Activated CD4-positive, alpha-beta T cell treated with anti-CD3 and anti-CD28 coated beads for 36 hours (primary cell): ENCODE data around the gene TRAF1. TPM values are rescaled to one million over a fixed set of nuclear protein-coding genes. Genes with fewer than 3 reads are reported as not detected.

Experiments
- ATAC-seq: fragments of 200-7000 bp; cut with Tn5 transposase; one replicate; pipeline ENCODE4 v1.10.0; 2021; ENCODE audit warnings: mild to moderate bottlenecking, moderate library complexity
- CTCF ChIA-PET: fragments of 350-600 bp; sonication (Branson Sonifier 250); formaldehyde crosslinking; loops from one replicate; lab custom pipeline; 2021; ENCODE audit warnings: antibody characterized with exemption; lab: Charles Lee
- POLR2A ChIA-PET: fragments of 350-600 bp; sonication (Branson Sonifier 250); formaldehyde crosslinking; loops from one replicate; lab custom pipeline; 2021; ENCODE audit warnings: antibody characterized with exemption, inconsistent platforms; lab: Charles Lee
- DNase-seq: peaks from one replicate; pipeline ENCODE4 v3.0.0-alpha.2; 2020
- H3K27ac Mint-ChIP-seq: one replicate; pipeline ENCODE4 v1.8.0; 2021; ENCODE audit warnings: mixed read lengths
- H3K27me3 Mint-ChIP-seq: one replicate; pipeline ENCODE4 v1.8.0; 2021; ENCODE audit warnings: mixed read lengths
- H3K36me3 Mint-ChIP-seq: one replicate; pipeline ENCODE4 v1.8.0; 2021; ENCODE audit warnings: low read depth, mixed read lengths
- H3K4me1 Mint-ChIP-seq: one replicate; pipeline ENCODE4 v1.8.0; 2021; ENCODE audit warnings: mixed read lengths
- H3K4me3 Mint-ChIP-seq: one replicate; pipeline ENCODE4 v1.8.0; 2021; ENCODE audit warnings: mild to moderate bottlenecking, moderate library complexity, mixed read lengths
- H3K9me3 Mint-ChIP-seq: one replicate; pipeline ENCODE4 v1.8.0; 2021; ENCODE audit warnings: low read depth, mixed read lengths
- intact Hi-C, 2 experiments: fragments of 100-400 bp; cut with DNase I in 1 of 2; cut with micrococcal nuclease in 1 of 2; formaldehyde crosslinking; loops; one replicate each; pipeline versions ENCODE4 v1.14.2 to v1.15.1; 2022 to 2024; cut with DNase I, micrococcal nuclease
- total RNA-seq, 2 experiments: library from RNA; stranded (reverse); gene quantifications; one replicate each; pipeline ENCODE4 v1.2.3, GENCODE V29; 2021

TRAF1 gene
- total RNA-seq, 2 experiments from 2014 or later = 103 to 113 TPM

DNA sequence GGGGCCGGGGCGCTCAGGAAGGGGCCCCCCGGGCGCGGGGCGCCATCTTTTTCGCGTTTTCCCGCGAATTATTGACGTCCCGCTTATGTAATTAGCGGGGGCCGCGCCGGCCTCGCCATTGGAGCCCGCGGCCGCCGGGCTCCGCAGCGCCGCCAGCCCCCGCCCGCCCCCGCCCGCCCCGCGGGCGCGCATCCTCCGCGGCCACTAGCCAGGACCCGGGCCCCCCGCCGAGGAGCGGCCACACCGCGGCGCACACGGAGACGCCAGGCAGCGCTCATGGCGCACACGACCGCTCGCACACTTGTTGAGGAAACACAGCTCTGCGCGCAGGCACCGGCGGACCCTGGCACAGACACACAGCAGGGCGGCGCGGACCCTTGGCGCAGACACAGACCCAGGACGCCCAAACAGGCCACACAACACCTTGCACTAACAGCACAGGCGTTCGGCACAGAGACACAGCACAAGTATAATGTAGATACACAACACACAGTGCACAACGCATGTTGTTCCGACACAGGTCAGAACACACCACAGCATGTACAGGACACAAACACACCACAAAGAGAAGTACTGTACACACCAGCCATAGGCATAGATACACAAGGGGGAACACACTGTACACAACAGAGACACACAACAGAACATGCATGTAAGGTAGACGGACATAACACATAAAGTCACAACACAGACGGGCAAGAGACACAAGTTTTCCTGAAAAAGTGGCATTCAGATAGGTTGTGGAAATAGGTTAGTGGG is 49.1 kb downstream of the TRAF1 start:
- ATAC-seq (peak; percentile 27), DNase-seq (peak; percentile 87)
- H3K27me3 Mint-ChIP-seq = no peaks in the 10 kb centered on the region
- H3K36me3 Mint-ChIP-seq = peaks cover 48% of the 10 kb centered on the region
- peaks cover 78% of the 10 kb centered on the region for H3K4me1 Mint-ChIP-seq
- ChIA-PET POLR2A (interaction anchor here (1.0 to 3.8 kb wide), 3 partner anchors 13 to 48 kb away, joined by 4 to 21 read pairs (median 5); no protein-coding TSS in a partner anchor), CTCF (interaction anchor here (0.6 to 2.0 kb wide), 5 partner anchors 10 to 59 kb away, joined by 3 to 7 read pairs (median 4); no protein-coding TSS in a partner anchor)
- peak overlapping the region; percentile 98 for H3K27ac Mint-ChIP-seq
- H3K9me3 Mint-ChIP-seq = no peaks in the 10 kb centered on the region
- intact Hi-C loops = loop anchor here (1.0 to 10.0 kb wide), 5 partner anchors 15 to 197 kb away; partner anchors contain the start of genes CNTRL (in 2 of the 2), FBXW2 (in 1 of the 2) and TRAF1 (in 1 of the 2)
- H3K4me3 Mint-ChIP-seq = peak overlapping the region; percentile 92

DNA sequence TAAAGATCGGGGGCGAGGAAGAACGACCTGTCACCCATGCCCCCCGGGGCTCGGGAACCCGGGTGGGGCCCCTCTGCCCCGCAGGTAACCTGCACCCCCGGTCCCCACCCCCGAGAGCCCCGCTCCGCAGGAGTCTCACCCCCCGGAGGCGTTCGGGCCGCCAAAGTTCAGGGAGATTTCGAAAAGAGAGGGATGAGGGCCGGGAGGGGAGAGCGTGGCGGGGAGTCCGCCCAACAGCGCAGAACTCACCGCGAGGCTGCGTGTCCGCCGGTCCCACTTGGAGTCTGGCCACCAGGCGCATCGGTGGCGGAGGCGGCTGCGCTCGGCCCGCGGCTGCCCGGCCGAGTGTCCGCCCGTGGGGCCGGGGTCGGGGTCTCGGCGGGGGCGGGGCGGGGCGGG is 49.8 kb downstream of the TRAF1 start, which contains the start of gene PHF19:
Gene PHF19 (minus strand): TSS at position 347 of the 399 bp plus-strand sequence. CDS start 2,447 bp downstream, outside the sequence.
- peaks cover 54% of the 10 kb centered on the region for H3K36me3 Mint-ChIP-seq
- POLR2A ChIA-PET = interaction anchor here (0.6 to 3.8 kb wide), 4 partner anchors 14 to 49 kb away, joined by 3 to 21 read pairs (median 4); no protein-coding TSS in a partner anchor
- no peaks in the 10 kb centered on the region for H3K27me3 Mint-ChIP-seq

DNA sequence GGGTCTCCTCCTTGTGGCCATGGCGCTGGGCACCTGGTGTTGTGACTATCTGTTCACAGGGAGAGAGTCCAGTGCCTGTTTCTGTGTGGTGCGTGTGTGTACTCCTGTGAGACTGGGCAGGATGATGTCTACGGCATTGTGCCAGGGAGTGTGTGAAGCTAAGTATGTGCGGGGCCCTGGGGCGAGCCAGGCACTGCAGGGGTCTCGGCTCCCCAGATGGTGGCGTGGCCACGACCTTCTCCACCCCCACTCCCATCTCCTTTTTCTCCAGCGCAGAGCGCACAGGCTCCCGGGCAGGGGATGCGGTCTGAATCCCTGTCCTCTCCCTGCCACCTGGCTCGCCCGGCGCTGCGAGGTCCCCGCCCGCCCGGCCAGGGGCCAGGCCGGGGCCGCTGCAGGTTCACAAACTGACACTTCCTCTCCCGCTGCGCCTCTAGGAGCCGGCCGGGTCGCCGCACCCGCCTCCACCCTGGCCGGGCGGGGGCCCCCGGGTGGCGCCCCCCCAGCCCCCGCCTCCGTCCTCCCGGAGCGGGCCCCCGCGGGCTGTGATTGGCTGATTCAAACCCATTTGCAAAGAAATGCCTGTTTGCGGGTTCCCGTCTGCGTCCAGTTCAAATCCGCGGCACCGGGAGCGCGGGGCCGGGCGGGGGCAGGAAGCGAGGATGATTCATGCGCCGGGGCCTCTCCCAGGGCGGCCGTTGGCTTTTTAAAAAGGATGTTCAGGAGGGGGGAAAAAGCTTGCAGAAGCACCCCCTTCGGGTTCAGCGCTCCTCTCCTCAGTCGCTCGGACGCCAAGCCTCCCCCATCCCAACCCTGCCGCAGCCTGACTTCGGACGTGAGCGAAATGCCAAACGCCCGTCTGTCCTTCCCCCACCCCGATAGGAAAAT is 50.4 kb downstream of the TRAF1 start:
- H3K36me3 Mint-ChIP-seq = peaks cover 58% of the 10 kb centered on the region
- POLR2A ChIA-PET = interaction anchor here (0.6 to 3.8 kb wide), 3 partner anchors 15 to 50 kb away, joined by 3 to 21 read pairs (median 5); no protein-coding TSS in a partner anchor
- H3K9me3 Mint-ChIP-seq = no peaks in the 10 kb centered on the region
- CTCF ChIA-PET = interaction anchor here (0.7 to 1.0 kb wide), 2 partner anchors 32 to 202 kb away, joined by 3 read pairs; no protein-coding TSS in a partner anchor
- ATAC-seq = peak; percentile 59
- DNase-seq = peak; percentile 95
- H3K27me3 Mint-ChIP-seq = no peaks in the 10 kb centered on the region
- peak overlapping the region; percentile 85 for H3K4me3 Mint-ChIP-seq
- peaks cover 73% of the 10 kb centered on the region for H3K4me1 Mint-ChIP-seq
- peak overlapping the region; percentile 94 for H3K27ac Mint-ChIP-seq
- intact Hi-C loops = loop anchor here (1.0 to 10.0 kb wide), 9 partner anchors 15 to 199 kb away; partner anchors contain the start of genes CNTRL (in 2 of the 2) and FBXW2 (in 1 of the 2)

More for the DNA sequence above, 49.8 kb downstream of the TRAF1 start, which contains the start of gene PHF19:
- H3K9me3 Mint-ChIP-seq = no peaks in the 10 kb centered on the region
- CTCF ChIA-PET = interaction anchor here (0.7 to 2.0 kb wide), 3 partner anchors 9 to 201 kb away, joined by 3 to 4 read pairs (median 3); no protein-coding TSS in a partner anchor
- peak within 1 kb of the TSS; percentile 98 for H3K27ac Mint-ChIP-seq
- peak; percentile 27 for ATAC-seq
- peak; percentile 78 for DNase-seq
- H3K4me3 Mint-ChIP-seq = peak within 1 kb of the TSS; percentile 92
- intact Hi-C loops = loop anchor here (1.0 to 10.0 kb wide), 11 partner anchors 14 to 198 kb away; partner anchors contain the start of genes CNTRL (in 2 of the 2), FBXW2 (in 1 of the 2) and TRAF1 (in 1 of the 2)
- H3K4me1 Mint-ChIP-seq = peaks cover 79% of the 10 kb centered on the region

- ChIA-PET CTCF (interaction anchor here (1.0 kb wide), 1 partner anchor 31 kb away, joined by 3 read pairs; no protein-coding TSS in a partner anchor), POLR2A (interaction anchor here (0.6 kb wide), 1 partner anchor 22 kb away, joined by 3 read pairs; no protein-coding TSS in a partner anchor)
- intact Hi-C loops = loop anchor here in 1 of 2 experiments (10.0 kb wide), 1 partner anchor 199 kb away; the partner anchor contains the start of gene CNTRL
- DNase-seq (no peak), ATAC-seq (no peak)
- H3K36me3 Mint-ChIP-seq = peaks cover 62% of the 10 kb centered on the region
- H3K9me3 Mint-ChIP-seq = no peaks in the 10 kb centered on the region
- peak overlapping the region; percentile 94 for H3K27ac Mint-ChIP-seq
- H3K4me1 Mint-ChIP-seq = peaks cover 70% of the 10 kb centered on the region
- H3K27me3 Mint-ChIP-seq = no peaks in the 10 kb centered on the region
- peak overlapping the region; percentile 85 for H3K4me3 Mint-ChIP-seq
Observed at GRCh38 chr9:120875643-120875953, 51.0 kb downstream of the TRAF1 start.

DNA sequence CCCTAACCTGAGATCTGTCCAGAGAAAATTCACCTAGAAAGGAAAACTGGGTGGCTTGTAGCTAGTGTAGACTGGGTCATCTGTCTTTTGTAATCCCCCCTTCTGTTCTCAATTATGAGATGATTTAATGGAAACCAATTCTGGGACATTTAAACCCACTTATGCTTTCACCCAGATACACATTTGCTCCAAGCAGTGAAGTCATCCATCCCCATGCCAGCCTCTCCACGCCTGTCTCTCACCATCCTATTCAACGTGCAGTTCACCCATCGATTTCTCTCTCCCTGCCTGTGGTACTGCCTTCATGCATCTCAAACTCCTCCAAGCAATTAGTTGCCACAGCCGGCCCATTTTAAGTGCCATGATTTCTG is 51.4 kb downstream of the TRAF1 start:
- Mint-ChIP-seq H3K4me3 (peak overlapping the region; percentile 85), H3K27ac (peak overlapping the region; percentile 94), H3K4me1 (peaks cover 66% of the 10 kb centered on the region), H3K9me3 (no peaks in the 10 kb centered on the region), H3K36me3 (peaks cover 66% of the 10 kb centered on the region), H3K27me3 (no peaks in the 10 kb centered on the region)
- ChIA-PET CTCF (interaction anchor here (1.0 kb wide), 1 partner anchor 31 kb away, joined by 3 read pairs; no protein-coding TSS in a partner anchor), POLR2A (interaction anchor here (0.6 kb wide), 1 partner anchor 22 kb away, joined by 3 read pairs; no protein-coding TSS in a partner anchor)
- ATAC-seq (no peak), DNase-seq (no peak)
- intact Hi-C loops = loop anchor here in 1 of 2 experiments (10.0 kb wide), 1 partner anchor 200 kb away; the partner anchor contains the start of gene CNTRL

GRCh38 chr9:120874226-120875194 is 52.1 kb downstream of the TRAF1 start:
- H3K27me3 Mint-ChIP-seq = no peaks in the 10 kb centered on the region
- CTCF ChIA-PET = interaction anchor here (1.0 kb wide), 1 partner anchor 30 kb away, joined by 3 read pairs; no protein-coding TSS in a partner anchor
- intact Hi-C loops = loop anchor here in 1 of 2 experiments (10.0 kb wide), 1 partner anchor 200 kb away; the partner anchor contains the start of gene CNTRL
- peaks cover 73% of the 10 kb centered on the region for H3K36me3 Mint-ChIP-seq
- no peak for DNase-seq
- no peaks in the 10 kb centered on the region for H3K9me3 Mint-ChIP-seq
- peak overlapping the region; percentile 94 for H3K27ac Mint-ChIP-seq
- POLR2A ChIA-PET = interaction anchor here (0.6 kb wide), 1 partner anchor 23 kb away, joined by 3 read pairs; no protein-coding TSS in a partner anchor
- ATAC-seq = no peak
- peak overlapping the region; percentile 85 for H3K4me3 Mint-ChIP-seq
- peaks cover 68% of the 10 kb centered on the region for H3K4me1 Mint-ChIP-seq

- no peak for ATAC-seq
- Mint-ChIP-seq H3K36me3 (peaks cover 74% of the 10 kb centered on the region), H3K27ac (peak overlapping the region; percentile 94), H3K4me3 (peak overlapping the region; percentile 16), H3K27me3 (no peaks in the 10 kb centered on the region), H3K9me3 (no peaks in the 10 kb centered on the region), H3K4me1 (peaks cover 63% of the 10 kb centered on the region)
- ChIA-PET POLR2A (interaction anchor here (1.1 to 1.4 kb wide), 4 partner anchors 20 to 56 kb away, joined by 3 to 9 read pairs (median 4); no protein-coding TSS in a partner anchor), CTCF (interaction anchor here (1.0 to 1.2 kb wide), 2 partner anchors 60 to 64 kb away, joined by 3 to 4 read pairs; no protein-coding TSS in a partner anchor)
- DNase-seq = no peak
- intact Hi-C loops = loop anchor here in 1 of 2 experiments (10.0 kb wide), 1 partner anchor 201 kb away; the partner anchor contains the start of gene CNTRL
Observed at GRCh38 chr9:120873512-120873911, 53.1 kb downstream of the TRAF1 start.

DNA sequence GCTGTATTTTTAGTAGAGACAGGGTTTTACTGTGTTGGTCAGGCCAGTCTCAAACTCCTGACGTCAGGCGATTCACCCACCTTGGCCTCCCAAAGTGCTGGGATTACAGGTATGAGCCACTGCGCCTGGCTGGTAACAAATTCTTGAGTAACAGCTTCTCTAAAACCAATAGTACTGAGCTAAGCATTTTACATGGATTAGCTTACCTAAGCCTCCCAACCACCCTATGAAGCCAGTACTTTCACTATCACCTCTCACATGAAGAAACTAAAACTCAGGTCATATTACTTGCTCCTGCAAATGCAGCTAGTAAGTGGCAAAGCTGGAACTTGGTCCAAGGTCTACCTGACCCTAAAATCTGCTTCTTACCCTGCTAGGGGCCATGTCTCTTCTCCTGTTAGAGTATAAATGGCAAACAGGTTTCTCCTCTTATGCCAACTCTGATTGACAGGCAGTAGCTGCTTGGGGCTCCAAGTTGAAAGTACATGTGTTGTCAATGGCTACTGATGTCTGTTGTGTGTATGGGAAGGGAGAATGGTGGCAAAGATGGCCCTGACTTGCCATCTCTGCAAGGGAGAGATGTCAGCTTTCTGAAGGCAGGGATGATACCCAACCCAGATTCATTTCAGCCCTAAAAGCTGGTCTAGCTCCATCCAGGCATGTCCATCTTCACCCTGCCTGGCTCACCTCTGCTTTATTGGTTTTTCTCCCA is 53.6 kb downstream of the TRAF1 start:
- ATAC-seq = no peak
- no peaks in the 10 kb centered on the region for H3K27me3 Mint-ChIP-seq
- H3K9me3 Mint-ChIP-seq = no peaks in the 10 kb centered on the region
- CTCF ChIA-PET = interaction anchor here (0.6 to 1.4 kb wide), 10 partner anchors 17 to 340 kb away, joined by 3 to 5 read pairs (median 3); no protein-coding TSS in a partner anchor
- no peak for DNase-seq
- peaks cover 63% of the 10 kb centered on the region for H3K4me1 Mint-ChIP-seq
- H3K36me3 Mint-ChIP-seq = peaks cover 74% of the 10 kb centered on the region
- intact Hi-C loops = loop anchor here in 1 of 2 experiments (10.0 kb wide), 1 partner anchor 202 kb away; the partner anchor contains the start of gene CNTRL
- POLR2A ChIA-PET = interaction anchor here (0.7 to 1.4 kb wide), 10 partner anchors 21 to 80 kb away, joined by 3 to 9 read pairs (median 5); partner anchors contain the start of gene TRAF1
- H3K4me3 Mint-ChIP-seq = no peak overlapping the region
- peak overlapping the region; percentile 94 for H3K27ac Mint-ChIP-seq
